HG03159 (cell line): Measurements from ENCODE around the gene CCDC13.

Experiments used
- ATAC-seq: cut with Tn5 transposase; IDR thresholded peaks from one replicate; pipeline ENCODE4 v1.9.1; 2021; ENCODE audit warnings: mild to moderate bottlenecking, moderate library complexity; ENCODE audit not compliant: unreplicated experiment

Gene CCDC13

DNA sequence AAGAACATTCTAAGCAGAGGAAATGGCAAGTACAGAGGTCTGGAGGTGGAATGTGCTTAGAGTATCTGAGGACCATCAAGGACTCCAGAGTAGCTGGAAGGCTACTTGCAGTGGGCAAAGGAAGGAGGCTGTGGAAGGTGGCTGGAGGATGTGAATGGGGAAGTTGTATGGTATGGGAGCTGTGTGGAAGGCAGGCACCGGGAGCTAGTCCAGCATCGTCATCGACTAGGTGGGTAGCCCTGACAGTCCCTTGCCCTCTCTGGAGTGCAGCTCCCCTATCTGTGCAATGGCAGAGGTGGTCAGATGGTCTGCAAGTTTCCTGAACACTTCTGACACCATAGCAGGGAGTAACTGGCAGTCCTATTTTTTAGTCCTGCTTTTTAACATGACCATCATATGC, 19.3 kb downstream of the CCDC13 start:
- no peak for ATAC-seq

DNA sequence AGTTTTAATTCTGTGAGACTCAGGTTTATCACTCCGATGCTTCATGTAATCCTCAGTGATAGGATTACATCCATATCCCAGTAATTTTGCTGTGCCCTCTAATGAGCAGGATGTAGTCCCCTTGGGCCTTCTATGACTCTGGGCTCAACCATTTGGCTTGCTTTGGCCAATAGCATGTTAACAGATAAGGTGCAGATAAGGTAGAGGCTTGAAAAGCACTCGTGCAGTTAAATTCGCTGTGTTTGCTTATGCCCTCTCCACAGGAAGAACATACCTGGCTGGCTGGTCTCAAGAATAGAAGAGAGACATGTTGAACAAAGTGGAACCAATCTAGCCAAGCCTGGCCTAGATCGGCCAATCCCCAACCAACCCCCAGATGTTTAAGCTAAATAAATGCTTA, 20.1 kb downstream of the CCDC13 start:
- ATAC-seq = no peak

DNA sequence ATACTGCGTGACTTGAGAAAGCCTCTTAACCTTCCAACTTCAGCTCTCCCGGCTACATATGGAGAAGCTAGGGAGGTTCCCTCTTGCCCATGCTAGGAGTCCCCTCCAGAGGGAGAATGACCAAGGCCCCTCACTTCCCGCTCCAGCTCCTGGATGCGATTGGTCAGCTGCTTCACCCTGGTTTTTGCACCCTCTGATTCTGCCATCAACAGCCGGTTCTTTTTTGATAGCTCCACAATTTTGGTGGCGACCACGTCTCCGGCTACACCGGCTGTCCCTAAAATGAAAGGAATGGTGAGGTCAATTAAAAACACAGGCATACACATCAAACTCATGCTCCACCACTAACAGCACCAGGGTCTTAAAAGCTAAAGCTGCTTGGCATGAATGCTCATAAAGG, 20.6 kb downstream of the CCDC13 start:
- ATAC-seq = no peak

DNA sequence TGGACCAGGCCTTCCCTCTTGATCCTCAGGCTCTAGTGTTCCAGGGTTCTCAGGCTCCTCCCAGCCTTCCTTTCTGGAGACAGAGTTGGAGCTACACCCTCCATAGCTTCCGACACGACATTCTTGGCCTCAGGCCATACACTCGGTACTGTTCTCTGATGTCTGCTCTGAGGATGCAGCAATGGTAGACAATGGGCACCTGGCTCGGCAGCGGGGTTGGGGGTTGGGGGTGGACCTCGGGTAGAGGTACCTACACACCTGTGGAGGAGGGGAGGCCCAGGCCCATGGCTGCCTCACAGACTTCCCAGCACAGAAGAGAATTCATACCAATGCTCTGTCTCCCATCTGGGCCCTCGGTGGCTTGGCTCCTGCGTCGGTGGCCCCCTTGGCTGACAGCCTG, 21.4 kb downstream of the CCDC13 start:
- no peak for ATAC-seq

DNA sequence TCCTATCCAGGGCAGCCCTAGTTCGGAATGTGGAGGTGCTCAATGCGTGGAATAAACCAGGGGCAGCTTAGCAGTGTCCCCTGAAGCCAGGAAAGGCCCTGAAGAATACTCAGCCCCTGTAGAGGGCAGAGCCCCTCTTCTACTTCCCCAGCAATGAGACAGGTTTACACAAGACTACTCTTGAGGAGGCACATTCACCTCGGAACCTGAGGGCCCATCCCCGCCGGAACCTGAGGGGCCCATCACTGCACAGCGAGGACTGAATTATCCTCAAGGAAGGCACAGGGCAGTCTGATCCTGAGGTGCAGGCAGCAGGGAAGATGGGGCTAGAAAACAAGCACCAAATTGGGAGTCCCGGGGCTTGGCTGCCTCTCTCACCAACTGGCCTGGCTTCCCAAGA, 22.2 kb downstream of the CCDC13 start:
- ATAC-seq = no peak

DNA sequence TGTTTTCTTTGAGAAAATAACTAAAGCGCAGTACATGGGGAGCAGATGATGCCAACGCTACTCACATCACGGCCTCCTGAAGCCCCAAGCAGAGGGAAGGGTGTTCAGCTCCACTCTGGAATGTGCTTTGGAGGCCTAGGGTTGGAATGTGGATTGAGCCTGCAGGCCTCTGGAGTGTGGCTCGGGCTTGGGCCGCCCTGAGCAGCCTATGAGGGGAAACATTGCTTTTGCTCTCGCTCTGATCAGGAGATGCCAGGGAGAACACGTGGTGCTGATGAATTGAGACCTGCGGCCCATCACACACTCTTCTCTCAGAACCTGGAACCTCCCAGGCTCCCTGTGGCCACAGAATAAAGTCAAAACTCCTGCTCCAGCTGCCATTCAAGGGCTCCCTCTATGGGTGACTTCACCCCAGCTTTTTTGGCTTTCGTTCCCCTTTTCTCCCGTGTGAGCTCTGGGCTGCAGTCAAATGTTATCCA, 23.3 kb downstream of the CCDC13 start:
- no peak for ATAC-seq

DNA sequence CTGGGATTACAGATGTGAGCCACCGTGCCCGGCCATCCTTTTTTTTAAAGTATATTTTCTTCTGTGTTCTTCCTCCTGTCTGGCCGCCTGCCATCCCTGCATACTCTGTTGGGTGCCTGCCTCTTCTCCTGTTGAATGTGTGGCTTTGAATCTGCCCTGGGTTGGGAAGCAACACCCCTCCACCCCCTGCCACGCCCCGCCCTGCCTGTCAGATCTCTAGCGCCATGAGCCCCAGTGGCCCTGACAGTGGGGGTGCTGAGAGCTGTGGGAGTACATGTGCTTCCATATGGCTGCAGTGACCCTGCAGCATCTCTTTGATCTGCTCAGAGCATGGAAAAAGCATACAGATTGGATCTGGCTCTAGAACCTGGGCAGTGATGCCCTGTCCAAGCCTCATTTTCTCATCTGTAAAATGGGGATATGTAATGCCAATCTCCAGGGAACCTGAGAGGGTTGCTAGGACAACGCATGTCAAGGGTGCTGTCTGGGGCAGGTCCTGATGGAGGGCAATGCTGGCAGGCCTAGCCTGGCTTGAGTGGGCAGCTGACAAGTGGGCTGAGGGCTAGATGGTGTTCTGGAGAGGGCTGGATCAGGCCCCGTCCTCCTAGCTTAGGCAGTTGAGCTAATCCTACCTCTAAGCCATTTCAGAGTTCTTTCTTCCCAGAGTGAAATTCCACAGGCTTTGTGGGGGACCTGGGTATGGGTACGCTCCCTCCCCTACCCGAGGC, 23.9 kb downstream of the CCDC13 start:
- no peak for ATAC-seq

DNA sequence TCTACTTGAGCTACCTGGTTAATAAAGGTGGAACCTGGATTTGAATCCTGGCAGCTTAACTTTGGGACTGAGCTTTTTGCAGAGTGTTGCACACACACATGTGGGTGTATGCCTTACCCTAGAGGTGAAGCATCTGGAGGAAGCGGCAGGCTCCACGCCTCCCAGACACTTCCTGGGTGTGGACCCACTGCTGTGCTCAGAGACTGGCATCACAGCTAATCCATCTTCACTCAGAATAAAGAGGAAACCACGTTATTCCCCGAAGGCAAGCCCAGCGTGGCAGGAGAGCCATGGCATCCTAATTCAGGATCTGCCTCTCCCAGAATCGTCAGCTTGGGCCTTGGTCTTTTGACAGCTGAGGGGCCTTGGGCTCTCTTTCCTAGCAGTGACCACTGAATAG, 25.5 kb downstream of the CCDC13 start:
- ATAC-seq = no peak

DNA sequence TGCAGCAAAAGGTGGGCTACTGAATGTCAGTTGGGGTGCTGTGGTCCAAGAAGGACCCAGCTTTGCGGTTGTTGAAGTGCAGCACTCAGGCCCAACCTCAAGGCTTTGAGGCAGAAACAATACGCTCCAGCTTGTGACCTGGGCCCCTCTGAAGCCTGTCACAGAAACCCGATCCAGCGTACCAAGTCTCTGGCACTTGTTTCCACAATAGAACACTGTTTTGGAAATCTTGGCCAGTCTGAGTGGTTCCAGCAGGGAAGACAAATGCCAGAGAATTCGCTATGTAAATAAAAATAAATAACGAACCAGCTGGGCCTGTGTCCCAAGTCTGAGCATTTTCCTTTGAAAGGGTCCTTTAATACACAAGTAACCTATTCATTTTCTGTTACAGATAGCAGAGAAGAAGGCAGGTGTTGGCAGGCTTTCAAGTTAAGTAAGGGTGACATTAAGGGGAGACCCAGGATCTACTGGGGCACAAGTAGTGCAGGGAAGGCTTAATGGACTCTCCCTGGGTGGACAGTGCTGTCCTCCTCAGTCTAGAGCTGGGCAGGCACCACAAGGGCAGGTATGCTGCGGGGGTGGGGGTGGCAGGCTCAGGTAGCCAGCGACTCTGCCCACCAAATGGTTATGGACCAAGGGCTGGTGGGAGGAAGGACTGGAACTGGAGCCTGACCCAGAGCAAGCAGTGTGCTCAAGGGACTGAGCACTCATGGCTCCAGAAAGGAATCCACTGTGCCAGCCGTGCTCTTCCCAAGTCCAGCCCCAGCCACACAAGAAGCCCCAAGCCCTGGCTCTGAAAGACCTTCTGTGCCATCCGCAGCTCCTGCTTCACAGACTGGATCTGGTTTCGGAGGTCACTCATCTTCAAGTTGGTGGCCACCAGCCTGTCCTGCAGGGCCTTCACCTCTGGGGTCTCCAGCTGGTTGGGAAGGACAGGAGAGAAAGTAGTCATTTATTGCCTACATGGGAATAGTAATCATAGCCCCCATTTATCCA, 26.3 kb downstream of the CCDC13 start:
- ATAC-seq = no peak

DNA sequence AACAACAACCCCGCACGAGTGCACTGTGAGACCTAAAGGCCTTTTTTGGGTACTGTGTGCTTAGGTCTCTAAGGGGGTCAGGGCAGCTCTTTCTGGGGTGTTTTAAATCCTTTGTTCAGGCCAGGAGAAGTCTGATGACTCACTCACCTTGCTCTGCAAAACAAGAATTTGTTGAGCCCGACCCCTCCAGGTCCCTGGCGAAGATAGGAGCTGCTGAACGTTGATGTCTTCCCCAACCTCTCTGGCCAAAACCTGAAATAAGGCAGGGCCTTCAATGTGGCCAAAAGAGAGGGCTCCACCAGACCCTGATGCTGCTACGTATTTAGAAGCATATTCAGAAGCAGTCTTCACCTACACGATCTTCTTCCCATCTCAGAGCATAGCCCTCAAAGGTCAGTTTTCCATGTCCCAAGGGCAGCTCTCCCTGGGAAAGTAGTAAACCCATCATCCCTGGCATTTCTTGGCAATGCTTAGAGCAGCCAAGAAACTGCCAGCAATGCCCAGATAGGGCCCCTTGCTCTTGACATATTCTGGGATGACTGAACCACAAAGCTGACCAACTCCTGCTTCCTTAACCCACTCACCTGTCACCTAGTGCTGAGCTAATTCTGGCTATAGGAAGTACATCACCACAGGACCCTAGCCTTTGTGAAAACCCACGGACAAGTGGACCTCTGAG, 27.1 kb downstream of the CCDC13 start:
- no peak for ATAC-seq

DNA sequence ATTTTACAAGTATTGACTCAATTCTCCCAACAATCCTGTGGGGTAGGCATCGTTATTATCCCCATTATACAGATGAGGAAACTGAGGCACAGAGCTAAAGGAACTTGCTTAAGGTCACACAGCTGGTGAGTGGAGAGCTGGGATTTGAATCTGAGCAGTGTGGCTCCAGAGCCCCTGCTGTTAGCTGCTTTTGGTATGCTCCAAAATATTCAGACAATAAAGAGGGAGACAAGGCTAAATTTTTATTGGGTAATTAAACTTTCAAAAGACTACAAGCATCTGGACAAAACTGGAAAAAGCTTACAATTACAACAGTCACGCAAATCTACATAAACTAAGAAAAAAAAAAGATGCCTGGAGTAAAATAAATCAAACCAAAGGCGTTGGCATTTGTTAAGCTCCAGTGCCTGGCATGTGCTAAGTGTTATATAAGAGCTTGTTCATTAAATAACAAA, 27.7 kb downstream of the CCDC13 start:
- ATAC-seq = no peak

DNA sequence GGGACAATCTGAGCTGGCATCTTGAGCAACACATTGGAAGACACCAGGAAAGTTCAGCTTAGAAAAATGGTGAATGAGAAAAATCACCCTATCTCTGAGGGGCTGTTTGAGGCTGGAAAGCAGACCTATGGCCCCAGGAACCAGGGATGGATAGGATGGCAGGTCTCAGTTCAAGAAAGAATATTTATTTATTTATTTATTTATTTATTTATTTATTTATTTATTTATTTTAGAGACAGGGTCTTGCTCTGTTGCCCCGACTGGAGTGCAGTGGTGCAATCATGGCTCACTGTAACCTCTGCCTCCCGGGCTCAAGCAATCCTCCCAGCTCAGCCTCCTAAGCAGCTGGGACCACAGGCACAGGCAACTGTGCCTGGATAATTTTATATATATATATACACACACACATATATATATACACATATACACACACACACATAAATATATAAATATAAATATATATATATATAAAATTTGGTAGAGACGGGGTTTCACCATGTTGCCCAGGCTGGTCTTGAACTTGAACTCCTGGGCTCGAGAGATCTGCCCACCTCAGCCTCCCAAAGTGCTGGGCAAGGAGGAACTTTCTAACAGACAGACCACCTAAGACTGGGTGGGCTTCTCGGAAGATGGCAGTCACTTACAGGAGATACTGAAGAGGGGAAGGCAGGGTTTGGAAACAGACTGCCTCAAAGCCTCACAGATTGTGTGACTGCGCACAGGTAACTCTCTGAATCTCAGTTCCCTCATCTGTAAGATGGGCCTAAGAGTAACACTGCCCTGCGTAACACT, 29.7 kb downstream of the CCDC13 start:
- no peak for ATAC-seq

DNA sequence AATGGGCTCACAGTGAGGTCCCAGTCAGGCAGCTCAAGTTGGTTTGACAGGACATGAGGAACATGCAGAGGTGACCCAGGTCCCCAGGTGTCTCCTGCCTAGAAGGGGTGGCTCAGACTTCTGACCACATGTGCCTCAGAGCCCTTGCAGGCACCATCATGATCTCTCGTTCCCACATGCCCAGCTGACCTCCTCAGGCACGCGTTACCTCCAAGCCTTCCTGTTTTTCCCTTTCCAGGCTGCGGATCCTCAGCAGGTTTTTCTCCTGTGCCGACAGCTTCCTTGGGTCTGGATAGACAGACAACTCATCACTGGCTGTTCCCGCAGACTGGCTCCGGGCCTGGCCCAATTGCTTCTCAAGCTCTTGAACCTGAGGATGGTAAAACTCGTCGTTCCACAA, 30.4 kb downstream of the CCDC13 start:
- no peak for ATAC-seq

DNA sequence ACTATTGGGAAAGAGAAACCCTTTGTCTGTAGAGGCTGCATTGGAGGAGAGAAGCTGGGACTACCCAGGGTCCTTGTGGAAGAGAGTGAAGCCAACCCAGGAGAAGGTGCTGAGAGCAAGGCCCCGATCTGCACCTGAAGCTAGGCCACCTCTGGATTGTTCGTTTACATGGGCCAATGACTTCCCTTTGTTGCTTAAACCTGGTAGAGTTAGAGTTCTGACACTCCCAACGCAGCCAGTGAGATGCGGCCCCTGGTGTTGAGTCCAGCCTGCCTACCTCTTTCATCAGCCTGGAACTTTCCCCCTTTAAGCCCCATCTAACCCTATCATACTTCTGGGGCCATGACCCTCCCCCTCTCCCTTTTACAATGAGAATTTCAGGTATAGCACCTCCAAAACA, 30.8 kb downstream of the CCDC13 start:
- no peak for ATAC-seq

DNA sequence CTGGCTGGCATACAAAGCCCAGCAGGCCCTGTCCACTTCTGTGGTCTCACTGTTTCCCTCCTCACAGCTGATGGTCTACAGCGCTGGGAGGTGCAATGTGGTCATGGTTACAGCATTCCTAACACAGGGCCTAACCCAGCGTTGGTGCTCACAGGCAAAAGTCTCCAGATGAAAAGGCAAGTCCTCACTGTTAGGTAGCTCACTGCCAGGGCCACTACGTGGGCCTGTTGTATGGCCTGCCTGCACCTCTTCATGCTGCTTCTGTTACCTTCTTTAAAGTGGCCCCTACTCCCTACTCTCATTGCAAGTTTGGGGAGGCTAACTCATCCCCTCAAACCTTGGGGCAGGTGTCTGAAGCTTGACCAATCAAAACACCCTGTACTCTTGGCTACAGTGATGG, 31.3 kb downstream of the CCDC13 start:
- no peak for ATAC-seq

DNA sequence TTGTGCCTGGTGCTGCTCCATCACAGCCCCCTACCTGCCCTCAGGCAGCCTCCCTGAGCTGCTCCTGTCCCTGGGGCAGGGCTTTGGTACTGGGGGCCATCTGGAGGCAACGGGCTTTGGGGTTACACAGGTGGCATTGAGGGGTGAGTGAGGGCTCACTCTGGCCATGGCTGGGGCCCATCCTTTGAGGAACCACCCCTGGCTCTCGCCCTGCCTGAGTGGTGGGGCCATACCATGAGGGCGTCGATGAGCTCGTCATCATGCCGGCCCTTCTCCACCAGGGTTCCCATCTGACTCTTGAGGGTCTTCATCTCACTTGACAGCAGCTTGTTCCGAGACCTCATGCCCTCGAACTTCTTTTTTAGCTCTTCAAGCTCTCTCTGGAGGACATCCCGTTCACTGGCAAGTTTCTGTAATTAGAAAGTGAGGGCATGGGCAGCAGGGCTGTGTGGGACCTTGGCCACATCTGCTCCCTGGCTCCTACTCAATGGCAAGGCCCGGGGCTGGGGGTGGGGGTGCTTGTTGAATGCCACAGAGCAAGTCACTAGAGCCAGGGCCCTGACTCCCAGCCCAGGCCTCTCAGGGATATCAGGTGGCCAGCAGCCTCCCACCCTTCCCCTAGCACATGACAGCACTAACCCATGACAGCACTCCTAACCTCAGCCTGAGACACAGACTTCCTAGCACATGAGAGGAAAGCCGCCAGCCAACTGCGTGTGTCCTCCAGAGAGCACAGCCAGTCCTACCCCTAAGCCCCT, 33.5 kb downstream of the CCDC13 start:
- no peak for ATAC-seq

DNA sequence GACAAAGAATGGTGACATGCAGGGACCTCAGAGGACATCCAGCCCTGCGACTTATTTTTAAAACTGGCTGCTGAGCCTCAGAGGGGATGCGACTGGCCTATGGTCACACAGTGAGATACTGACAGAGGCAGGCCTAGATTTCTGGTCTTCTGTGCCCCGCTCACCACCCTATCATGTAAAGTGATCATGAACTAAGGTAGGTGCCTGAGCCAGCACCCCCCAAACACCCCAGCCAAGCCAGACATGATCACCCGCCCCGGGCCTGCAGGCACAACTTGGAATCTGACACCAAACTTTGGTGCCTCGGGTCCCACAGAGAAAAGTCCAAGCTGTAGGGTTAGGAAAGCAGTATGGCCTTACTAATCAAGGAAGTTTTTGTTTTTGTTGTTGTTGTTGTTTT, 36.5 kb downstream of the CCDC13 start:
- ATAC-seq = no peak

DNA sequence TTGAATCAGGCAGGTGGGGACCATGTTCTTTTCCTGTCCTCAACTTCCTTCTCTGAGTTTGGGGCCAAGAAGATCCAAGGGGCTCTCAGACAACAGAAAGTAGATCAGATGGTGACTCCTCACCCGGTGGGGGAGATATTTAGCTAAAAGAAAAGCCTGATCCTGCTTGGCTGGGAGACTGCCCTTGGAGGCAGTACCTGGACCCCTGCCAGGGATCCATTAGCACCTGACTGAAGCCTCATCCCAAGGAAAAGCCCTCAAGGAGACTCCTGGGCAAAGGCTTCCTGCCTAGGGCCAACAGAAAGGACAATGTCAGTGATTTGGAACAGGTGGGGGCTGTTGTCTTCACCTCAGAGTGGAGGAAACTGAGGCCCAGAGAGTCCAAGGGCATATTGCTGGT, 37.0 kb downstream of the CCDC13 start:
- ATAC-seq = no peak

DNA sequence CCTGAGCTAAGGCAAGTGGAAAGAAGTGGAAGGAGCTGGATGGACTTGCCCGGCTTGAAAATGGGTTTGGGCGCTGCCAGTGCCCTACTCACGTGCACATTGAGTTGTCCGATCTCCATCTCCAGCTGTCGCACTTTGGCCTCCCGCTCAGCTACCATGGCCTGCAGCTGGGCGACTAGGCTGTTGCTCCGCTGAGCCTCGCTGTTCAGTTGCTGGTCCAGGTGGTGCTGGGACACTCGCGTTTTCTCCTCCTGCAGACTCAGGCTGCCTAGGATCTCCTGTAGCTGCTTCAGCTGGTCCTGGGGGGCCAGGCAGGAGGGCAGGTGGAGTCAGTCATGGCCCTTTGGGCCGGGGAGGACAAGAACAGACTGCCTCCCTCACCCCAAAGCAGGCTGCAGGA, 37.4 kb downstream of the CCDC13 start:
- no peak for ATAC-seq

DNA sequence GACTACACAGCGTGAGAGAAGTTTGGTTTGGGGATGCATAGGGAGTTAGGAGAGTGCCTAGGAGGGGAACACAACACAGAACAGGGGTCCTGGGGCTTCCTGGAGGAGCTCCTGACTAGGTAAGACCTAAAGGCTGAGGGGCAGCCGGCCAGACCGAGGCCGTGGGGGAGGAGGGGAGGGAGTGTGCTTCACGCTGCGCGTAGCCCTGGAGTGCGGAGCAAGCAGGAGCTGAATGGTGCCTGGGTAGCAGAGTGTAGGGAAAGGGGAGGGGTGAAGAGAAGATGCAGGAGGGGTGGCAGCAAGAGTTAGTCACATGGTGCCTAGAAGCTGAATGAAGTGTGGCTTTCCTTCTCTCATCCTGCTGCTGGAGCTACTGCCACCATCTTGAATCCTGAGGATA, 38.0 kb downstream of the CCDC13 start:
- no peak for ATAC-seq
